ENCODE results near the gene PGAP1.

GRCh38 chr2:196974970-196975369 is 48.5 kb upstream of the PGAP1 start:
- no peak for TF ChIP-seq CTCF (IDR thresholded peaks at IDR 0.05)
- TF ChIP-seq POLR2AphosphoS5 (IDR thresholded peaks at IDR 0.05) = no peak
- TF ChIP-seq POLR2A (IDR thresholded peaks at IDR 0.05) = no peak
